Thoracic aorta (tissue), 2 donors: Measurements from ENCODE around the gene MCOLN2. TPM values are rescaled to one million over a fixed set of nuclear protein-coding genes. Genes with fewer than 3 reads are reported as not detected.

ENCODE experiments used
- ATAC-seq: fragments of 150-250 bp; one replicate; pipeline ENCODE4 v1.8.0; 2017; ENCODE audit warnings: low read depth; ENCODE audit not compliant: insufficient number of reproducible peaks, low FRiP score
- DNase-seq: peaks from one replicate; pipeline ENCODE4 v3.0.0-alpha.2; 2020; ENCODE audit warnings: low spot score
- H3K27ac ChIP-seq, 2 donors: fragments of 200-600 bp; sonication (generic); 1 replicate in 1 of 2; 2 replicates in 1 of 2; pipeline ENCODE4 v1.5.1; 2016; ENCODE audit warnings: mild to moderate bottlenecking in 2 of 2, moderate library complexity in 2 of 2
- H3K27me3 ChIP-seq: fragments of 200-600 bp; sonication (generic); replicated peaks from 2 replicates; pipeline ENCODE4 v1.6.0; 2016; ENCODE audit warnings: mild to moderate bottlenecking; ENCODE audit not compliant: insufficient read depth
- H3K36me3 ChIP-seq: fragments of 200-600 bp; sonication (generic); one replicate; pipeline ENCODE4 v1.5.1; 2016
- H3K4me1 ChIP-seq, 2 donors: fragments of 200-600 bp; sonication (generic); 1 replicate in 1 of 2; 2 replicates in 1 of 2; pipeline versions ENCODE4 v1.5.1 to v1.6.0; 2016; ENCODE audit warnings: low read depth in 2 of 2, mild to moderate bottlenecking in 1 of 2; ENCODE audit not compliant: control insufficient read depth in 1 of 2
- H3K4me3 ChIP-seq: fragments of 200-600 bp; sonication (generic); 2 replicates; pipeline ENCODE4 v1.5.1; 2016; ENCODE audit warnings: mild to moderate bottlenecking
- H3K9me3 ChIP-seq: fragments of 200-600 bp; sonication (generic); 2 replicates; pipeline ENCODE4 v1.5.1; 2016
- total RNA-seq, 2 donors: library from RNA; depleted of rRNA; stranded (reverse); fragments of >200 nt; gene quantifications; one replicate each; pipeline versions ENCODE4 v1.1.0 to v1.2.3, GENCODE V29; 2016
- TF ChIP-seq, protein P1 (sequence below): fragments of 200-600 bp; sonication (generic); IDR thresholded peaks from one replicate; pipeline ENCODE4 v1.5.1; 2019; ENCODE audit warnings: antibody characterized with exemption

The MCOLN2 gene
- total RNA-seq, 2 donors from 2014 or later: 1.2 to 1.8 TPM

DNA sequence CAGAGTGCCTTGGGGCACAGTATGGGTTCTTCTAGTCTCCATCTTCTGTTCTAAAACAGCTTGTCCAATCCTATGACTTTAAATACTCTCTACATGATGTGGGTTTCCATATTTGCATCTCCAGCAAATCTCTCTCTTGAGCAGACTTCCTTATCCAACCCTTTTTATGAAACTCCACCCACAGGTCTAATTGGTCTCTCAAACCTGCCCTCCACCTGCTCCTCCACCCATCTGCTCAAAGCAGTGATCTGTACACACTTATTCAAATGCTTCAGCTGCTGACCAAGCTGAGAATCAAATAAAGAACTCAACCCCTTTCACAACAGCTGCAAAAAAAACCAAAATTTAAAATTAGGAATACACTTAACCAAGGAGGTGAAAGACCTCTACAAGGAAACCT, 11.5 kb downstream of the MCOLN2 start:
- Histone ChIP-seq H3K36me3 (no peaks in the 10 kb centered on the region), H3K4me3 (no peak overlapping the region), H3K27ac (no peak overlapping the region), H3K4me1 (no peaks in the 10 kb centered on the region), H3K27me3 (no peaks in the 10 kb centered on the region), H3K9me3 (no peaks in the 10 kb centered on the region)
- DNase-seq (no peak), ATAC-seq (no peak)
- TF ChIP-seq, protein P1, sequence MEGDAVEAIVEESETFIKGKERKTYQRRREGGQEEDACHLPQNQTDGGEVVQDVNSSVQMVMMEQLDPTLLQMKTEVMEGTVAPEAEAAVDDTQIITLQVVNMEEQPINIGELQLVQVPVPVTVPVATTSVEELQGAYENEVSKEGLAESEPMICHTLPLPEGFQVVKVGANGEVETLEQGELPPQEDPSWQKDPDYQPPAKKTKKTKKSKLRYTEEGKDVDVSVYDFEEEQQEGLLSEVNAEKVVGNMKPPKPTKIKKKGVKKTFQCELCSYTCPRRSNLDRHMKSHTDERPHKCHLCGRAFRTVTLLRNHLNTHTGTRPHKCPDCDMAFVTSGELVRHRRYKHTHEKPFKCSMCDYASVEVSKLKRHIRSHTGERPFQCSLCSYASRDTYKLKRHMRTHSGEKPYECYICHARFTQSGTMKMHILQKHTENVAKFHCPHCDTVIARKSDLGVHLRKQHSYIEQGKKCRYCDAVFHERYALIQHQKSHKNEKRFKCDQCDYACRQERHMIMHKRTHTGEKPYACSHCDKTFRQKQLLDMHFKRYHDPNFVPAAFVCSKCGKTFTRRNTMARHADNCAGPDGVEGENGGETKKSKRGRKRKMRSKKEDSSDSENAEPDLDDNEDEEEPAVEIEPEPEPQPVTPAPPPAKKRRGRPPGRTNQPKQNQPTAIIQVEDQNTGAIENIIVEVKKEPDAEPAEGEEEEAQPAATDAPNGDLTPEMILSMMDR: no peak

DNA sequence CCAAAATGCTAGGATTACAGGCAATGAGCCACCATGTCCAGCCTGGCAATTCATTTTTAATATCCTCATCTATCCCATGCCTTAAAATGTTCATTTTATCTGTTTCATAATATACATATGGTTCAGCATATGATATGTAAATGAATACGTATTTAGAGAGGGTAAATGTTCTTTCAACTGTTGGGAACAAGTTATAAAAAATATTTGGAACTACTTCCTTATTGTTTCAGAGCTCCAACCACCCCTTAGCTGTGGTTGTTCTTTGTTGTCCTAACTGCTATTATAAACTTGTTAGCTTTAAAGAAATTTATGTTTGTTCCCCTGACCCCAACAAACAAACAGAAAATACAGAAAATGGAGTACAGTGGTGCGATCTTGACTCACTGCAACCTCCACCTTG, 14.5 kb downstream of the MCOLN2 start:
- no peak overlapping the region for H3K4me3 ChIP-seq
- no peaks in the 10 kb centered on the region for H3K36me3 ChIP-seq
- H3K4me1 ChIP-seq: no peaks in the 10 kb centered on the region
- no peaks in the 10 kb centered on the region for H3K27me3 ChIP-seq
- DNase-seq (no peak), ATAC-seq (no peak)
- no peaks in the 10 kb centered on the region for H3K9me3 ChIP-seq
- TF ChIP-seq, protein P1: no peak
- no peak overlapping the region for H3K27ac ChIP-seq

DNA sequence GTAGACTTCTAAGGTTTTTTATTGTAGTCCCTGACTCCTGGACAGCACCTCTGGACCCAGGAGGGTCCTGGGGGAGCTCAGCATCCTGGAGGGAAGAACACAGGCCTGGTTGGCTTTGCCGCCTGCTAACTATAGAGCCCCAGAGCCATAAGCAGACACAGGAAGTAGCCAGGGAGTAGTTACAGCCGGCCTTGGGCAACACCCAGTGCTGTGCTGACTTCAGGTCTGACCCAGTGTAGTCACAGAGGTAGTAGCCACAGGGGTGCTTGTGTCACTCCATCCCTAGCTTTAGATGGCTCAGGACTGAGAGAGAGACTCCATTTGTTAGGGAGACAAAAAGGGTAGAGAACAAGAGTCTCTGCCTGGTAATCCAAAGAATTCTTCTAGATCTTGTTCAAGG, 21.9 kb downstream of the MCOLN2 start:
- no peaks in the 10 kb centered on the region for H3K27me3 ChIP-seq
- ATAC-seq: no peak
- DNase-seq: no peak
- TF ChIP-seq, protein P1: no peak
- no peaks in the 10 kb centered on the region for H3K9me3 ChIP-seq
- no peak overlapping the region for H3K4me3 ChIP-seq
- H3K27ac ChIP-seq: no peak overlapping the region
- H3K36me3 ChIP-seq: no peaks in the 10 kb centered on the region
- H3K4me1 ChIP-seq: peaks cover 0 to 9% of the 10 kb centered on the region in 2 donors

DNA sequence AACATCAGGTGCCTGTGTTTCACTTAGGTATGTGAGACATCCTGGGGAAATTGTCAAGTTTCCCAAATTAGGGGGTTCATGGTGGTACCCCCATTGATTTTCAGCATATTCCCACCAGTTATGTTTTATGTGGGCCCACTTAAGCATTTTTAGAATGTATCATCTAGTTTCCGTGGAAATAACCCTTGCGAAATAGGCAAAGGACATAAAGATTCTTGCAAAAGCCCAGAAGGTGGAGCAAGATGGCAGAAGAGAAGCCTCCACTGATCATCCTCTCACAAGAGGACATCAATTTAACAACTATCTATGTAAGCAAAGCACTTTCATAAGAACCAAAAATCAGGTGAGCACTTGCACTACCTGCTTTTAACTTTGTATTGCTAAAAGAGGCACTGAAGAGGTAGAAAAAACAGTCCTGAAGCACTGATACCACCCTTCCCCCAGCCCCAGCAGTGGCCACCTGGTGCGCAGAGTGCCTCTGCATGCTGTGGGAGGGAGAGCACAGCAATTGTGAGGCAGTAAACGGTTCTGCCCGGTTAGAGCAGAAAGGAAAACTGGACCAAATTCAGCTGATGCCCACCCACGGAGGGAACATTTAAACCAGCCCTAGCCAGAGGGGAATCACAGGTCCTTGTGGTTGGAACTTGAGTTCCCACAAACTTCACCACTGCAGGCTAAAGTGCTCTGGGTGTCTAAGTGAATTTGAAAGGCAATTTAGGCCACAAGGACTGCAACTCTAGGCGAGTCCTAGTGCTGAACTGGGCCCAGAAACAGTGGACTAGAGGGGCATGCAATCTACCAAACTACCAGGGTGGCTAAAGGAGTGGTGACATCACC, 23.2 kb downstream of the MCOLN2 start:
- TF ChIP-seq, protein P1: no peak
- Histone ChIP-seq H3K27me3 (no peaks in the 10 kb centered on the region), H3K27ac (no peak overlapping the region), H3K4me3 (no peak overlapping the region), H3K4me1 (peaks cover 0 to 9% of the 10 kb centered on the region in 2 donors), H3K9me3 (no peaks in the 10 kb centered on the region), H3K36me3 (no peaks in the 10 kb centered on the region)
- ATAC-seq (no peak), DNase-seq (no peak)

DNA sequence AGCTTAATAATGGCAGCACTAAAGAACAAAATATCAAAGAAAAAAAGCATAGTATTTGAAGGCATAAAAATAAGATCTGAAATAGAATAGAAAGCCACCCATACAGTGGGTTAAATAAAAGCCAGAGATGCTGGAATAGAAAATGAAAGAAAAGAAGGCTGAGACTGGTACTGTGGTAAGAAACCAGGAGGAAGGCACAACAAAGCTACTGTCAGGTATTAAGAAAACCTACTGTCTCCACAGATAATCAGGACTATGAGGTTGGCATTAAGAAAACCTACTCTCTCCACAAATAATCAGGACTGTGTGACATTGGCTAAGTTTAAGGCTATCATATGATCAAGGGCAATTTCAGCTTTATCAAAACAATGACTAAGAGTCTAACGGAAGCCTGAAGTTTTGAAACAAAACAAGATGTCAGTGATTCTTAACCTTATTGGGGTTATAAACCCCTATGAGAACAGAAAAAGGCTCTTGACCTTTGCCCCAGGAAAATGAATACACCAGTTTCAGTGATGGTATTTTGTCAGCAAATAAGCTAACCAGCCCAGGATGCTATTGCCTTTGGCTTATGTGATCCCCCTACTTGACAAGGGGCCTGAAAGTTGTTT, 24.4 kb downstream of the MCOLN2 start:
- TF ChIP-seq, protein P1: no peak
- H3K27me3 ChIP-seq: no peaks in the 10 kb centered on the region
- ATAC-seq: no peak
- no peak overlapping the region for H3K4me3 ChIP-seq
- H3K36me3 ChIP-seq: no peaks in the 10 kb centered on the region
- H3K4me1 ChIP-seq: peaks cover 0 to 9% of the 10 kb centered on the region in 2 donors
- no peak for DNase-seq
- no peaks in the 10 kb centered on the region for H3K9me3 ChIP-seq
- no peak overlapping the region for H3K27ac ChIP-seq
